Transverse colon (tissue), 4 donors: ENCODE data around the gene HHATL. TPM values are rescaled to one million over a fixed set of nuclear protein-coding genes. Genes with fewer than 3 reads are reported as not detected.
A peak's percentile ranks its signal among the peaks of the same experiment; 100 is the strongest.

Experiments used
- DNase-seq: peaks from one replicate; pipeline ENCODE4 v3.0.0-alpha.2; 2019
- H3K27ac ChIP-seq, 4 donors: fragments of 200-600 bp; sonication (generic); 2 replicates each; pipeline ENCODE4 v1.5.1; 2016 to 2018; ENCODE audit warnings: inconsistent platforms in 4 of 4
- H3K27me3 ChIP-seq: fragments of 200-600 bp; sonication (generic); 2 replicates; pipeline ENCODE4 v1.5.1; 2017; ENCODE audit warnings: inconsistent platforms
- H3K36me3 ChIP-seq, 4 donors: fragments of 200-600 bp; sonication (generic); 2 replicates each; pipeline ENCODE4 v1.5.1; 2017 to 2019; ENCODE audit warnings: inconsistent platforms in 4 of 4
- H3K4me1 ChIP-seq, 4 donors: fragments of 200-600 bp; sonication (generic); 2 replicates each; pipeline ENCODE4 v1.5.1; 2017 to 2020; ENCODE audit warnings: inconsistent platforms in 4 of 4
- H3K4me3 ChIP-seq, 4 donors: fragments of 200-600 bp; sonication (generic); 1 replicate in 1 of 4; 2 replicates in 3 of 4; pipeline versions ENCODE4 v1.5.1 to v1.6.1; 2017 to 2019; ENCODE audit warnings: inconsistent platforms in 4 of 4
- H3K9me3 ChIP-seq, 2 donors: fragments of 200-600 bp; sonication (generic); 2 replicates each; pipeline ENCODE4 v1.5.1; 2017 to 2019; ENCODE audit warnings: inconsistent platforms in 2 of 2
- CTCF ChIP-seq, 5 experiments: fragments of 200-600 bp in 3 of 5; fragments of 450-650 bp in 2 of 5; sonication (generic) in 3 of 5; IDR thresholded peaks; 1 replicate in 2 of 5; 2 replicates in 3 of 5; pipeline ENCODE4 v1.5.1; 2016 to 2017; ENCODE audit warnings: antibody characterized with exemption in 5 of 5, inconsistent platforms in 3 of 5, mild to moderate bottlenecking in 2 of 5, moderate library complexity in 1 of 5
- EP300 ChIP-seq: sonication (generic); formaldehyde crosslinking; IDR thresholded peaks from one replicate; pipeline ENCODE4 v1.6.1; 2017; ENCODE audit warnings: antibody characterized with exemption, low read depth
- POLR2A ChIP-seq: fragments of 450-650 bp; IDR thresholded peaks from one replicate; pipeline ENCODE4 v1.6.1; 2016; ENCODE audit warnings: antibody characterized with exemption, mild to moderate bottlenecking, moderate library complexity
- POLR2AphosphoS5 ChIP-seq, 3 donors: sonication (generic); formaldehyde crosslinking; IDR thresholded peaks; one replicate each; pipeline ENCODE4 v1.6.1; 2016; ENCODE audit warnings: antibody characterized with exemption in 3 of 3
- WGBS, 2 donors: methylation state at CpG; one replicate each; pipeline ENCODE4 v1.1.5; 2018; ENCODE audit warnings: low coverage in 1 of 2; 5-methylcytosine and 5-hydroxymethylcytosine counted together
- in situ Hi-C, 4 donors: fragments of 200-750 bp; cut with MboI; loops; one replicate each; pipeline versions ENCODE4 v1.15.0 to v1.15.1; 2017; ENCODE audit warnings: low sequenced_read_pairs in 3 of 4, low pct_ligation_motif_present in 1 of 4, low pct_unique_long_range_greater_than_20kb in 1 of 4
- intact Hi-C: fragments of 100-400 bp; cut with DNase I; formaldehyde crosslinking; loops from one replicate; pipeline ENCODE4 v1.15.1; 2023; ENCODE audit warnings: low total_unique reads
- total RNA-seq, 4 donors: library from RNA; depleted of rRNA; stranded (reverse); fragments of >200 nt; gene quantifications; one replicate each; pipeline ENCODE4 v1.1.0, GENCODE V29; 2016

Gene HHATL
- total RNA-seq, 4 donors from 2014 or later, result 0.27 TPM; not detected in 3

DNA sequence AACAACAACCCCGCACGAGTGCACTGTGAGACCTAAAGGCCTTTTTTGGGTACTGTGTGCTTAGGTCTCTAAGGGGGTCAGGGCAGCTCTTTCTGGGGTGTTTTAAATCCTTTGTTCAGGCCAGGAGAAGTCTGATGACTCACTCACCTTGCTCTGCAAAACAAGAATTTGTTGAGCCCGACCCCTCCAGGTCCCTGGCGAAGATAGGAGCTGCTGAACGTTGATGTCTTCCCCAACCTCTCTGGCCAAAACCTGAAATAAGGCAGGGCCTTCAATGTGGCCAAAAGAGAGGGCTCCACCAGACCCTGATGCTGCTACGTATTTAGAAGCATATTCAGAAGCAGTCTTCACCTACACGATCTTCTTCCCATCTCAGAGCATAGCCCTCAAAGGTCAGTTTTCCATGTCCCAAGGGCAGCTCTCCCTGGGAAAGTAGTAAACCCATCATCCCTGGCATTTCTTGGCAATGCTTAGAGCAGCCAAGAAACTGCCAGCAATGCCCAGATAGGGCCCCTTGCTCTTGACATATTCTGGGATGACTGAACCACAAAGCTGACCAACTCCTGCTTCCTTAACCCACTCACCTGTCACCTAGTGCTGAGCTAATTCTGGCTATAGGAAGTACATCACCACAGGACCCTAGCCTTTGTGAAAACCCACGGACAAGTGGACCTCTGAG, 43.3 kb upstream of the HHATL start:
- TF ChIP-seq POLR2A, result no peak
- TF ChIP-seq POLR2AphosphoS5 (IDR thresholded peaks at IDR 0.05), result no peak
- no peak for TF ChIP-seq EP300
- TF ChIP-seq CTCF (IDR thresholded peaks at IDR 0.05), result no peak
- 72 to 75% methylated on average over 4 to 7 of the region's 8 CpGs for WGBS, 2 donors
- no peaks in the 10 kb centered on the region for H3K9me3 ChIP-seq
- in situ Hi-C loops, result loop anchor here in 2 of 4 donors (10.0 kb wide), 2 partner anchors 91 to 171 kb away; partner anchors contain the start of gene ZBTB47 (in 2 of the 2)
- H3K27me3 ChIP-seq, result no peaks in the 10 kb centered on the region
- H3K4me1 ChIP-seq, result peaks cover 6 to 26% (median 19%) of the 10 kb centered on the region in 4 donors
- H3K4me3 ChIP-seq, result no peak overlapping the region
- intact Hi-C loops, result loop anchor here (5.0 to 10.0 kb wide), 2 partner anchors 94 to 161 kb away; partner anchors contain the start of genes SEC22C and ZBTB47
- H3K27ac ChIP-seq, result peak overlapping the region; percentile 64 to 88 (median 73)
- H3K36me3 ChIP-seq, result no peaks in the 10 kb centered on the region
- DNase-seq, result no peak

DNA sequence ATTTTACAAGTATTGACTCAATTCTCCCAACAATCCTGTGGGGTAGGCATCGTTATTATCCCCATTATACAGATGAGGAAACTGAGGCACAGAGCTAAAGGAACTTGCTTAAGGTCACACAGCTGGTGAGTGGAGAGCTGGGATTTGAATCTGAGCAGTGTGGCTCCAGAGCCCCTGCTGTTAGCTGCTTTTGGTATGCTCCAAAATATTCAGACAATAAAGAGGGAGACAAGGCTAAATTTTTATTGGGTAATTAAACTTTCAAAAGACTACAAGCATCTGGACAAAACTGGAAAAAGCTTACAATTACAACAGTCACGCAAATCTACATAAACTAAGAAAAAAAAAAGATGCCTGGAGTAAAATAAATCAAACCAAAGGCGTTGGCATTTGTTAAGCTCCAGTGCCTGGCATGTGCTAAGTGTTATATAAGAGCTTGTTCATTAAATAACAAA, 42.7 kb upstream of the HHATL start:
- H3K27me3 ChIP-seq, result no peaks in the 10 kb centered on the region
- TF ChIP-seq CTCF (IDR thresholded peaks at IDR 0.05) (no peak), POLR2AphosphoS5 (IDR thresholded peaks at IDR 0.05) (peak in 1 of 3 donors; percentile 19)
- no peak overlapping the region for H3K4me3 ChIP-seq
- 41 to 50% methylated on average over 3 of the region's 3 CpGs for WGBS, 2 donors
- intact Hi-C loops (loop anchor here (5.0 to 10.0 kb wide), 2 partner anchors 93 to 161 kb away; partner anchors contain the start of genes SEC22C and ZBTB47), in situ Hi-C loops (loop anchor here in 2 of 4 donors (10.0 kb wide), 2 partner anchors 91 to 171 kb away; partner anchors contain the start of gene ZBTB47 (in 2 of the 2))
- DNase-seq, result no peak
- no peaks in the 10 kb centered on the region for H3K9me3 ChIP-seq
- peaks cover 6 to 26% (median 19%) of the 10 kb centered on the region in 4 donors for H3K4me1 ChIP-seq
- H3K27ac ChIP-seq, result peak overlapping the region; percentile 64 to 88 (median 73)
- H3K36me3 ChIP-seq, result no peaks in the 10 kb centered on the region

DNA sequence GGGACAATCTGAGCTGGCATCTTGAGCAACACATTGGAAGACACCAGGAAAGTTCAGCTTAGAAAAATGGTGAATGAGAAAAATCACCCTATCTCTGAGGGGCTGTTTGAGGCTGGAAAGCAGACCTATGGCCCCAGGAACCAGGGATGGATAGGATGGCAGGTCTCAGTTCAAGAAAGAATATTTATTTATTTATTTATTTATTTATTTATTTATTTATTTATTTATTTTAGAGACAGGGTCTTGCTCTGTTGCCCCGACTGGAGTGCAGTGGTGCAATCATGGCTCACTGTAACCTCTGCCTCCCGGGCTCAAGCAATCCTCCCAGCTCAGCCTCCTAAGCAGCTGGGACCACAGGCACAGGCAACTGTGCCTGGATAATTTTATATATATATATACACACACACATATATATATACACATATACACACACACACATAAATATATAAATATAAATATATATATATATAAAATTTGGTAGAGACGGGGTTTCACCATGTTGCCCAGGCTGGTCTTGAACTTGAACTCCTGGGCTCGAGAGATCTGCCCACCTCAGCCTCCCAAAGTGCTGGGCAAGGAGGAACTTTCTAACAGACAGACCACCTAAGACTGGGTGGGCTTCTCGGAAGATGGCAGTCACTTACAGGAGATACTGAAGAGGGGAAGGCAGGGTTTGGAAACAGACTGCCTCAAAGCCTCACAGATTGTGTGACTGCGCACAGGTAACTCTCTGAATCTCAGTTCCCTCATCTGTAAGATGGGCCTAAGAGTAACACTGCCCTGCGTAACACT, 40.8 kb upstream of the HHATL start:
- TF ChIP-seq CTCF (IDR thresholded peaks at IDR 0.05) (no peak), POLR2A (no peak), EP300 (no peak), POLR2AphosphoS5 (IDR thresholded peaks at IDR 0.05) (no peak)
- WGBS, 2 donors, result 91 to 94% methylated on average over 4 to 7 of the region's 7 CpGs
- in situ Hi-C loops, result loop anchor here in 2 of 4 donors (10.0 kb wide), 2 partner anchors 89 to 169 kb away; partner anchors contain the start of gene ZBTB47 (in 2 of the 2)
- no peak overlapping the region for H3K4me3 ChIP-seq
- intact Hi-C loops, result loop anchor here (10.0 kb wide), 1 partner anchor 159 kb away; the partner anchor contains the start of gene SEC22C
- H3K36me3 ChIP-seq, result no peaks in the 10 kb centered on the region
- H3K4me1 ChIP-seq, result peaks cover 5 to 26% (median 10%) of the 10 kb centered on the region in 4 donors
- peak overlapping the region in 2 of 4 donors; percentile 44 to 55 for H3K27ac ChIP-seq
- no peaks in the 10 kb centered on the region for H3K27me3 ChIP-seq
- DNase-seq, result no peak
- H3K9me3 ChIP-seq, result no peaks in the 10 kb centered on the region

- H3K27me3 ChIP-seq, result no peaks in the 10 kb centered on the region
- 94 to 96% methylated on average over 6 to 9 of the region's 9 CpGs for WGBS, 2 donors
- H3K36me3 ChIP-seq, result no peaks in the 10 kb centered on the region
- no peaks in the 10 kb centered on the region for H3K9me3 ChIP-seq
- no peak overlapping the region for H3K27ac ChIP-seq
- H3K4me3 ChIP-seq, result no peak overlapping the region
- intact Hi-C loops (loop anchor here (10.0 kb wide), 1 partner anchor 158 kb away; the partner anchor contains the start of gene SEC22C), in situ Hi-C loops (loop anchor here in 2 of 4 donors (10.0 kb wide), 2 partner anchors 88 to 168 kb away; partner anchors contain the start of gene ZBTB47 (in 2 of the 2))
- DNase-seq, result no peak
- H3K4me1 ChIP-seq, result peaks cover 5 to 26% (median 10%) of the 10 kb centered on the region in 4 donors
- TF ChIP-seq CTCF (IDR thresholded peaks at IDR 0.05) (no peak), EP300 (no peak), POLR2AphosphoS5 (IDR thresholded peaks at IDR 0.05) (no peak), POLR2A (no peak)
These were observed 40.1 kb upstream of the HHATL start for GRCh38 chr3:42742688-42743087.
